ENCODE data around the gene DEFB121.

Gene DEFB121, protein sequence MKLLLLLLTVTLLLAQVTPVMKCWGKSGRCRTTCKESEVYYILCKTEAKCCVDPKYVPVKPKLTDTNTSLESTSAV

DNA sequence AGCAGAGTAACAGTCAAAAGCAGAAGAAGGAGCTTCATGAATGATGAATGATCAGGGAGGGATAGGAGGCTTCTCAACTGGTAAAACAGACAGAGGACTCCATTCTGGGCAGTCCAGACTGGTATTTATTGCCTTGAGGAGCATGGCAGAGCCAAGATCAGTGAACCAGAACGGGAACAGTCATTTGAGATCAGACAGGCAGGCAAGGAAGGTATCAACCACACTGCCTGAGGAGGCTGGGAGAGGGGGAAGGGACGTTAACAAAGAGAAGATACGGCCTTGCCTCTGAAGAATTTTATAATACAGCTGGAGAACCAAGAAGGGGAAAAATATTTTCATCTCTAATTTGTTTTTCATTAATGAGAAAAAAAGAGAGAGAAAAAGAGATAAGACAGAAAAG, at the start of gene DEFB121:
Gene DEFB121, minus strand, starts transcription at position 101 of the 400 bp plus-strand sequence. Its CDS starts 63 bp downstream, at position 38.
- Histone ChIP-seq H4K20me1 (ENCODE audit: insufficient read depth) (no peaks in the 10 kb centered on the region), H3K36me3 (ENCODE audit: insufficient read depth) (no peaks in the 10 kb centered on the region), H3K9ac (no peak within 1 kb of the TSS), H3K27me3 (ENCODE audit: insufficient read depth, low read depth) (no peaks in the 10 kb centered on the region), H3K4me3 (IDR thresholded peaks at IDR 0.05; ENCODE audit: insufficient read depth, low read depth, low read length) (no peak within 1 kb of the TSS), H3K4me2 (no peak within 1 kb of the TSS), H3K79me2 (ENCODE audit: insufficient read depth, low read depth) (no peaks in the 10 kb centered on the region), H3K4me1 (ENCODE audit: low read depth, poor library complexity, severe bottlenecking) (no peaks in the 10 kb centered on the region), H2AFZ (ENCODE audit: low read depth) (no peak within 1 kb of the TSS), H3K27ac (no peak within 1 kb of the TSS)
- TF ChIP-seq CTCF (conservative IDR thresholded peaks at IDR 0.05; ENCODE audit: low read depth, low read length): no peak

GRCh38 chr20:31454361-31454760, 48.3 kb upstream of the DEFB121 start:
- Histone ChIP-seq H2AFZ (ENCODE audit: low read depth) (no peak overlapping the region), H3K9ac (no peak overlapping the region), H3K79me2 (ENCODE audit: insufficient read depth, low read depth) (no peaks in the 10 kb centered on the region), H3K4me3 (IDR thresholded peaks at IDR 0.05; ENCODE audit: insufficient read depth, low read depth, low read length) (no peak overlapping the region), H3K4me1 (ENCODE audit: low read depth, poor library complexity, severe bottlenecking) (no peaks in the 10 kb centered on the region), H3K27me3 (ENCODE audit: insufficient read depth, low read depth) (no peaks in the 10 kb centered on the region; the same call in 1 of the 2 replicates), H3K4me2 (no peak overlapping the region), H4K20me1 (ENCODE audit: insufficient read depth) (no peaks in the 10 kb centered on the region), H3K36me3 (ENCODE audit: insufficient read depth) (no peaks in the 10 kb centered on the region), H3K27ac (no peak overlapping the region)
- no peak for TF ChIP-seq CTCF (conservative IDR thresholded peaks at IDR 0.05; ENCODE audit: low read depth, low read length)

DNA sequence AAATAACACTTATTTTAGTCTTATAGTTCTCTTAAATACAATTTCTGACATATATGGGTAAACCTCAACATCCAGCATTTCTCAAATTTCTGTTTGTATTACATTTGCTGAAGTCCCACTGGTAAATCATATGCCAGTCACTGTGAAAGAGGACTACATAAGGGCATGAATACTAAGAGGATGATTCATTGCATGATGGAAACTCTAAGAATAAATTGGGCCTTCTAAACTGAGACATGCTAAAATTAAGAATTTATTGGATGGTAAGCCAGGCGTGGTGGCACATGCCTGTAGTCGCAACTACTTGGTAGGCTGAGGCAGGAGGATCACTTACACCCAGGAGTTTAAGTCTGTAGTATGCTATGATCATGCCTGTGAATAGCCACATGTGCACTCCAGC, 46.6 kb upstream of the DEFB121 start:
- Histone ChIP-seq H3K4me1 (ENCODE audit: low read depth, poor library complexity, severe bottlenecking) (no peaks in the 10 kb centered on the region), H3K27me3 (ENCODE audit: insufficient read depth, low read depth) (no peaks in the 10 kb centered on the region; the same call in 1 of the 2 replicates), H2AFZ (ENCODE audit: low read depth) (no peak overlapping the region), H3K9ac (no peak overlapping the region), H3K27ac (no peak overlapping the region), H3K36me3 (ENCODE audit: insufficient read depth) (no peaks in the 10 kb centered on the region), H4K20me1 (ENCODE audit: insufficient read depth) (no peaks in the 10 kb centered on the region), H3K79me2 (ENCODE audit: insufficient read depth, low read depth) (no peaks in the 10 kb centered on the region), H3K4me3 (IDR thresholded peaks at IDR 0.05; ENCODE audit: insufficient read depth, low read depth, low read length) (no peak overlapping the region), H3K4me2 (no peak overlapping the region)
- no peak for TF ChIP-seq CTCF (conservative IDR thresholded peaks at IDR 0.05; ENCODE audit: low read depth, low read length)

GRCh38 chr20:31449511-31450414, 43.7 kb upstream of the DEFB121 start:
- Histone ChIP-seq H2AFZ (ENCODE audit: low read depth) (no peak overlapping the region), H3K9ac (no peak overlapping the region), H3K4me3 (IDR thresholded peaks at IDR 0.05; ENCODE audit: insufficient read depth, low read depth, low read length) (no peak overlapping the region), H3K36me3 (ENCODE audit: insufficient read depth) (no peaks in the 10 kb centered on the region), H3K27me3 (ENCODE audit: insufficient read depth, low read depth) (no peaks in the 10 kb centered on the region; the same call in 1 of the 2 replicates), H3K79me2 (ENCODE audit: insufficient read depth, low read depth) (no peaks in the 10 kb centered on the region), H4K20me1 (ENCODE audit: insufficient read depth) (no peaks in the 10 kb centered on the region), H3K4me1 (ENCODE audit: low read depth, poor library complexity, severe bottlenecking) (no peaks in the 10 kb centered on the region), H3K27ac (no peak overlapping the region), H3K4me2 (no peak overlapping the region)
- no peak for TF ChIP-seq CTCF (conservative IDR thresholded peaks at IDR 0.05; ENCODE audit: low read depth, low read length)
